DMS79 treated with DMSO at 0.1 percent for 48 hours (cell line): ENCODE results near the gene CRYZL1.

Source experiments
- DNase-seq: peaks from one replicate; lab custom pipeline; 2025; lab: John Stamatoyannopoulos, UW

The CRYZL1 gene

DNA sequence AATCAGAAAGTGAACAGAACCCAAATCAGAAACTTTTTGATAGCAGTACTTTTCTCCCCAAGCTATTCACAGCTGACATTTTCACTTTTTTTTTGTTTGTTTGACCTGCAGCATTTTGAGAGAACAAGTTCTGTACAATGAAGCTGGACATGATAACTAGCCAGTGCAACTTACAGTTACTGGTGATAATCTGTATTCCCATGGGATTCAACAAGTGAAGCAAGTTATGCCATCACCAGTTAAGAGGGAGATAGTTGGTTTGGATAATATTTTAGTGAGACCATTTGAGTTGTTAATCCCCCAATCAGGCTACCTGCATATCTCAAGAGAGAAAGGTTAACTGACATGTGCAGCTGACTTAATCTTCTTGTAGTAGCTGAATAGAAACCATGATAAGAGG lies 80.6 kb downstream of the CRYZL1 start:
- DNase-seq, result no peak

DNA sequence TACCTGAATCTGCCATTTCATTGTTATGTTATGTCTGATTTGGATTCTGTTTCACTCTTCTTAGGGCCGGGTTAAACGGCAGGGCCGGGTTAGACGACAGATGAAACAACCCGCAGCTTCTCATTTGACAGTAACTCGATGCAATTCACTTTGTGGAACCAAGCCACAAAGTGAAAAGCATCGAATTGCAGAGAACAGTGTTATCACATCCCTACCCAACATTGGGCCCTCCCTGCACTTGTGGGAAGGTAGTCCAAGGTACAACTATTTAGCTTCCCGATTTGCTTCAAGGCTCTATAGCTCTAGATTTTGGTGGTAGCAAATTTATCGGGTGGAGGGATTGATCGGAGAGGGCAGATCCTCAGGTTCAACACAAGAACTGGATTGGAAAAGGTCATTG lies 81.7 kb downstream of the CRYZL1 start:
- DNase-seq, result no peak

DNA sequence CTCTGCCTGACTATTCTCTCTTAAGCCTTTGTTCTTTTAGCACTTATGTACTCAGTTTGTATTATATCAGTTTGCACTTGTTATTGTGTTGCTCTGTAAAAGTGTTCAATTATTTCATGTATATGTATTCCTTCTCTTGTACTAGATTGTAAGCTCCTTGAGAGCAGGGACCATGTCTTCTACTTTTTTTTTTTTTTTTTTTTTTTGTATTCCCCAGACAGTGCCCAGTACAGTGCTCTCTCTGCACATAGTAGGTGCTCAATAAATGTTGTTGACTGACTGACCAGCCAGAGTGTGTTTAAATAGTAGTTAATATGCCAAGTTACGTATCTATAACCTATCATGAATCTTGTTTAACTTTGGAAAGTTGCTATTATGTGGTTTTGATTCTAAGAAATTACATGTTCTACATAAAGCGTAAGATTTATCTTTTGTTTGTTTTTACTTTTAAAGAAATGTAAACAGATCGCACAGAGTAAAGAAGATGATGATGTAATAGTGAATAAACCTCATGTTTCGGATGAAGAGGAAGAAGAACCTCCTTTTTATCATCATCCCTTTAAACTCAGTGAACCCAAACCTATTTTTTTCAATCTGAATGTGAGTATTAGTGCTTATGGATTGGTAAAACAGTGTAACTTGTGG lies 82.6 kb downstream of the CRYZL1 start:
- DNase-seq, result no peak

DNA sequence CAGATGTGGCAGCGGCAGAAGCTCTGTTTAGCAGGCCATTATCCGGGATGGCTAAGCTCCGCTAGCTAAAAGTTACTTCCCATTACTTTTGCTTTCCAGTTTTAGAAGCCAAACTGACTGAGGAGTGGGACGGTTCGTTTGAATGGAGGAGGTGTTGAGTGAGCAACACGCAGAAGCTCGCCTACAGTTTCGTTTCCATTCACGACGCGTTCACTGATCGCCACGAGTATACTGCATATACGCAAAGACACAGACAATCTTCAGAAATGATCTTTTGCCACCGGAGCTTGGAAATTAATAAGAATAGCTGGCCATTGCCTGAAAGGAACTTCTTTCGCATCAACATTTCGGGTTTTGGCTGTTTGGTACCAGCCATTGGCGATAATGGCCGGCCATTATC lies 84.1 kb downstream of the CRYZL1 start:
- DNase-seq, result no peak

DNA sequence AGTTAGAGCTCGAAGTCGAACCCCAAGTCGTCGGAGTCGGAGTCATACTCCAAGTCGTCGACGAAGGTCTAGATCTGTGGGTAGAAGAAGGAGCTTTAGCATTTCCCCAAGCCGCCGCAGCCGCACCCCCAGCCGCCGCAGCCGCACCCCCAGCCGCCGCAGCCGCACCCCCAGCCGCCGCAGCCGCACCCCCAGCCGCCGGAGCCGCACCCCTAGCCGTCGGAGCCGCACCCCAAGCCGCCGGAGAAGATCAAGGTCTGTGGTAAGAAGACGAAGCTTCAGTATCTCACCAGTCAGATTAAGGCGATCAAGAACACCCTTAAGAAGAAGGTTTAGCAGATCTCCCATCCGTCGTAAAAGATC lies 86.6 kb downstream of the CRYZL1 start:
- no peak for DNase-seq

DNA sequence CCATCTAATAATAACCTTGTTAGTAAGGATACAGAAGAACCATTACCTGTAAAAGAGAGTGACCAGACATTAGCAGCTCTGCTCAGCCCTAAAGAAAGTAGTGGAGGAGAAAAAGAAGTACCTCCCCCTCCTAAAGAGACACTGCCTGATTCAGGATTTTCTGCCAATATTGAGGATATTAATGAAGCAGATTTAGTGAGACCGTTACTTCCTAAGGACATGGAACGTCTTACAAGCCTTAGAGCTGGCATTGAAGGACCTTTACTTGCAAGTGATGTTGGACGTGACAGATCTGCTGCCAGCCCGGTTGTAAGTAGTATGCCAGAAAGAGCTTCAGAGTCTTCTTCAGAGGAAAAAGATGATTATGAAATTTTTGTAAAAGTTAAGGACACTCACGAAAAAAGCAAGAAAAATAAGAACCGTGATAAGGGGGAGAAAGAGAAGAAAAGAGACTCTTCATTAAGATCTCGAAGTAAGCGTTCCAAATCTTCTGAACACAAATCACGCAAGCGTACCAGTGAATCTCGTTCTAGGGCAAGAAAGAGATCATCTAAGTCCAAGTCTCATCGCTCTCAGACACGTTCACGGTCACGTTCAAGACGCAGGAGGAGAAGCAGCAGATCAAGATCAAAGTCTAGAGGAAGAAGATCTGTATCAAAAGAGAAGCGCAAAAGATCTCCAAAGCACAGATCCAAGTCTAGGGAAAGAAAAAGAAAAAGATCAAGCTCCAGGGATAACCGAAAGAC lies 87.1 kb downstream of the CRYZL1 start:
- DNase-seq, result no peak

DNA sequence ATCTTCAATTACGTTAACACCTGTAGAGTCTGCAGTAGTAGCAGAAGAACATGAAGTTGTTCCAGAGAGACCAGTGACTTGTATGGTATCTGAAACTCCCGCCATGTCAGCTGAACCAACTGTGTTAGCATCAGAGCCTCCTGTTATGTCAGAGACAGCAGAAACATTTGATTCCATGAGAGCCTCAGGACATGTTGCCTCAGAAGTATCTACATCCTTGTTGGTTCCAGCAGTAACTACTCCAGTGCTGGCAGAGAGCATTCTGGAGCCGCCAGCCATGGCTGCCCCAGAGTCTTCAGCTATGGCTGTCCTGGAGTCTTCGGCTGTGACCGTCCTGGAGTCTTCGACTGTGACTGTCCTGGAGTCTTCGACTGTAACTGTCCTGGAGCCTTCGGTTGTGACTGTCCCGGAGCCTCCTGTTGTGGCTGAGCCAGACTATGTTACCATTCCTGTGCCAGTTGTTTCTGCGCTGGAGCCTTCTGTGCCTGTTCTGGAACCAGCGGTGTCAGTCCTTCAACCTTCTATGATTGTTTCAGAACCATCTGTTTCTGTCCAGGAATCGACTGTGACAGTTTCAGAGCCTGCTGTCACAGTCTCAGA lies 88.4 kb downstream of the CRYZL1 start:
- no peak for DNase-seq

DNA sequence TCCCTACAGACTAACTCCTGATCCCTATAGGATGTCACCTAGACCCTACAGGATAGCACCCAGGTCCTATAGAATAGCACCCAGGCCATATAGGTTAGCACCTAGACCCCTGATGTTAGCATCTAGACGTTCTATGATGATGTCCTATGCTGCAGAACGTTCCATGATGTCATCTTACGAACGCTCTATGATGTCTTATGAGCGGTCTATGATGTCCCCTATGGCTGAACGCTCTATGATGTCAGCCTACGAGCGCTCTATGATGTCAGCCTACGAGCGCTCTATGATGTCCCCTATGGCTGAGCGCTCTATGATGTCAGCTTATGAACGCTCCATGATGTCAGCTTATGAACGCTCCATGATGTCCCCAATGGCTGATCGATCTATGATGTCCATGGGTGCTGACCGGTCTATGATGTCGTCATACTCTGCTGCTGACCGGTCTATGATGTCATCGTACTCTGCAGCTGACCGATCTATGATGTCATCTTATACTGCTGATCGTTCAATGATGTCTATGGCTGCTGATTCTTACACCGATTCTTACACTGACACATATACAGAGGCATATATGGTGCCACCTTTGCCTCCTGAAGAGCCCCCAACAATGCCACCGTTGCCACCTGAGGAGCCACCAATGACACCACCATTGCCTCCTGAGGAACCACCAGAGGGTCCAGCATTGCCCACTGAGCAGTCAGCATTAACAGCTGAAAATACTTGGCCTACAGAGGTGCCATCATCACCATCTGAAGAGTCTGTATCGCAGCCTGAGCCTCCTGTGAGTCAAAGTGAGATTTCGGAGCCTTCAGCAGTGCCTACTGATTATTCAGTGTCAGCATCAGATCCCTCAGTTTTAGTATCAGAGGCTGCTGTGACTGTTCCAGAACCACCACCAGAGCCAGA lies 89.2 kb downstream of the CRYZL1 start:
- no peak for DNase-seq

DNA sequence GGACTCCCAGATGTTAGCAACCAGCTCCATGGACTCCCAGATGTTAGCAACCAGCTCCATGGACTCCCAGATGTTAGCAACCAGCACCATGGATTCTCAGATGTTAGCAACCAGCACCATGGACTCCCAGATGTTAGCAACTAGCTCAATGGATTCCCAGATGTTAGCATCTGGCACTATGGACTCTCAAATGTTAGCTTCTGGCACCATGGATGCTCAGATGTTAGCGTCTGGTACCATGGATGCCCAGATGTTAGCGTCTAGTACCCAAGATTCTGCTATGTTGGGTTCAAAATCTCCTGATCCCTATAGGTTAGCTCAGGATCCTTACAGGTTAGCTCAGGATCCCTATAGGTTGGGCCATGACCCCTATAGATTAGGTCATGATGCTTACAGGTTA lies 89.9 kb downstream of the CRYZL1 start:
- no peak for DNase-seq

DNA sequence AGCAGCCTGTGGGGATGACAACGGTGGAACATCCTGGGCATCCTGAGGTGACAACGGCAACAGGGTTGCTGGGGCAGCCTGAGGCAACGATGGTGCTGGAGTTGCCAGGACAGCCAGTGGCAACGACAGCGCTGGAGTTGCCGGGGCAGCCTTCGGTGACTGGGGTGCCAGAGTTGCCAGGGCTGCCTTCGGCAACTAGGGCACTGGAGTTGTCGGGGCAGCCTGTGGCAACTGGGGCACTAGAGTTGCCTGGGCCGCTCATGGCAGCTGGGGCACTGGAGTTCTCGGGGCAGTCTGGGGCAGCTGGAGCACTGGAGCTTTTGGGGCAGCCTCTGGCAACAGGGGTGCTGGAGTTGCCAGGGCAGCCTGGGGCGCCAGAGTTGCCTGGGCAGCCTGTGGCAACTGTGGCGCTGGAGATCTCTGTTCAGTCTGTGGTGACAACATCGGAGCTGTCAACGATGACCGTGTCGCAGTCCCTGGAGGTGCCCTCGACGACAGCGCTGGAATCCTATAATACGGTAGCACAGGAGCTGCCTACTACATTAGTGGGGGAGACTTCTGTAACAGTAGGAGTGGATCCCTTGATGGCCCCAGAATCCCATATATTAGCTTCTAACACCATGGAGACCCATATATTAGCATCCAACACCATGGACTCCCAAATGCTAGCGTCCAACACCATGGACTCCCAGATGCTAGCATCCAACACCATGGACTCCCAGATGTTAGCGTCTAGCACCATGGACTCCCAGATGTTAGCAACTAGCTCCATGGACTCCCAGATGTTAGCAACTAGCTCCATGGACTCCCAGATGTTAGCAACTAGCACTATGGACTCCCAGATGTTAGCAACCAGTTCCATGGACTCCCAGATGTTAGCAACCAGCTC lies 90.5 kb downstream of the CRYZL1 start:
- no peak for DNase-seq

DNA sequence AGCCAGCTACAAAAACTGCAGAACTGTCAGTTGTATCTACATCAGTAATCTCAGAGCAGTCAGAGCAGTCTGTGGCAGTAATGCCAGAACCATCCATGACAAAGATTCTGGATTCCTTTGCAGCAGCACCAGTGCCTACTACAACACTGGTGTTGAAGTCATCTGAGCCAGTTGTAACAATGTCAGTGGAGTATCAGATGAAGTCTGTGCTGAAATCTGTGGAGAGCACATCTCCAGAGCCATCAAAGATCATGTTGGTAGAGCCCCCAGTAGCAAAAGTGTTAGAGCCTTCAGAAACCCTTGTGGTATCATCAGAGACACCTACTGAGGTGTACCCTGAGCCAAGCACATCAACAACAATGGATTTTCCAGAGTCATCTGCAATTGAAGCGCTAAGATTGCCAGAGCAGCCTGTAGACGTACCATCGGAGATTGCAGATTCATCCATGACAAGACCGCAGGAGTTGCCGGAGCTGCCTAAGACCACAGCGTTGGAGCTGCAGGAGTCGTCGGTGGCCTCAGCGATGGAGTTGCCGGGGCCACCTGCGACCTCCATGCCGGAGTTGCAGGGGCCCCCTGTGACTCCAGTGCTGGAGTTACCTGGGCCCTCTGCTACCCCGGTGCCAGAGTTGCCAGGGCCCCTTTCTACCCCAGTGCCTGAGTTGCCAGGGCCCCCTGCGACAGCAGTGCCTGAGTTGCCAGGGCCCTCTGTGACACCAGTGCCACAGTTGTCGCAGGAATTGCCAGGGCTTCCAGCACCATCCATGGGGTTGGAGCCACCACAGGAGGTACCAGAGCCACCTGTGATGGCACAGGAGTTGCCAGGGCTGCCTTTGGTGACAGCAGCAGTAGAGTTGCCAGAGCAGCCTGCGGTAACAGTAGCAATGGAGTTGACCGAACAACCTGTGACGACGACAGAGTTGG lies 91.4 kb downstream of the CRYZL1 start:
- no peak for DNase-seq

DNA sequence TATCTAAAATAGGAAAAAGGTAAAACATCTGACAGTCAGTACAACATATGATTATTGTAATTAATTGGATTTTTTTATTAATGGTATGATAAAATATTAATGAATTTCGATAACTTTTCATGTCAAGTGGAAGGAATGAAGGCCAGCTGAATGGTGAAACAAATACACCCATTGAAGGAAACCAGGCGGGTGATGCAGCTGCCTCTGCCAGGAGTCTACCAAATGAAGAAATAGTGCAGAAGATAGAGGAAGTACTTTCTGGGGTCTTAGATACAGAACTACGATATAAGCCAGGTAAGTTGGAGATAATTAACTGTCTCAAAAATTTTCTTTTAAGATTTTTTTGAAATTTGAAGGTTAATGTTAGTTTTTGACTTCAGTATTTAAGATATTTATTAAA lies 95.5 kb downstream of the CRYZL1 start:
- no peak for DNase-seq

DNA sequence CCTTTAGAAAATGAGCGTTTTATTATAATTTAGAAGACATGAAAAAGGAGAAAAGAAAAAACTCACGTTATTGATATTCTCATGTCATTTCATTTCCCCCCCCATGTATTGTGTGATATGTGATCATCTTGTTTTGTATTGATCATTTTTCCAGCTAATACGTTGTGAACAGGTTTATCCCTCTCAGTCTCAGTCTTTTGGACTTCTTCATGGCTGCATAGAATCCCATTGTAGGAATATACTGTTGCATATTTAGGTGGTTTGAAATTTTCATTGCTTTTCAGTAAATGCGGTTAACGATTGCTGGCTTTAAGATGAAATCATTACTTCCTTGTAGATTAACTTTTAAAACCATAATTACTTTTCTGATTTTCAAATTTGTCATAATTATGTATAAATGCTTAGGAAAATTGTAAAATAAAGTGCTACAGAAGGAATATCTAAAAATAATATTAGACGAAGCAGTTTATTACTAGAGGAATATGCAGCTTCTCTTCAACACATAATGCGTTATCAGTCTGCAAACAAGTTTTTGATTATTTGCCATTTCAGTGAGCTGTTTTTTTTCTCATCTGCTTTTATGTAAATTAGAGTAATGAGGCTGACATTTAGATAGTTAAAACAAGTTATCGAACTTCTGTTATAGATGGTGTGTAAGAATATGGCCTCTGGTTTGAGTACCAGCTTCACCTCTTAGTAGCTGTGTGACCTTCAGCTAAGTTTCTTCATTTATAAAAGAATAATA lies 96.9 kb downstream of the CRYZL1 start:
- no peak for DNase-seq

DNA sequence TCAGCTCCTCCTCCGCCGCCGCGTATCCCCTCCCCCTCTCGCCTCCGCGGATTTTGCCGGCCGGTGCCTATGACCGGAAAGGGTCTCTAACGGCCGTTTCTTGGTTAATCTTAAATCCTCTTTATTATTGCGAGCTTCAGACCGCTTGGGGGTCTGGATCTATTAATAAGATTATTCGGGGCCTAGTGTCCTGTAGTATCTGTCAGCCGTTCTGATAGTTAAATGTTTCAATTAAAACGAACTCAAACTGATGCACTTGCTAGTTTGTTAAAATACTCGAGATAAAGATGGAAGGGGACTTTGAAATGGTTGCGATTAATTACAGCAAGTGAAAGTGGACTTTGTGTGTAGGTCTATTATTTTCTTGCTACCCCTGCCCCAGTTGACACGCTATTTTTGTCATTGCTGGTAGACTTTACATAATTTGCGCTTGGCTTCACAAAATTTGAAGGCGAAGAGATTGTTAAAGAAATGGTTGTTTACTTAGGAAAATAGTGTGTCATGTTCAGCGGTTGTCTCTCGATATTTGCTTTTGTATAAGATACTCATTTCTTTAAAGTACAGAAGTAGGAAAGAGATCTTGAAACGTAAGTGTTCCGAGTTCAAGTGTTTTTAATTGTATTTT lies 97.9 kb downstream of the CRYZL1 start:
- DNase-seq, result peak; percentile 33

DNA sequence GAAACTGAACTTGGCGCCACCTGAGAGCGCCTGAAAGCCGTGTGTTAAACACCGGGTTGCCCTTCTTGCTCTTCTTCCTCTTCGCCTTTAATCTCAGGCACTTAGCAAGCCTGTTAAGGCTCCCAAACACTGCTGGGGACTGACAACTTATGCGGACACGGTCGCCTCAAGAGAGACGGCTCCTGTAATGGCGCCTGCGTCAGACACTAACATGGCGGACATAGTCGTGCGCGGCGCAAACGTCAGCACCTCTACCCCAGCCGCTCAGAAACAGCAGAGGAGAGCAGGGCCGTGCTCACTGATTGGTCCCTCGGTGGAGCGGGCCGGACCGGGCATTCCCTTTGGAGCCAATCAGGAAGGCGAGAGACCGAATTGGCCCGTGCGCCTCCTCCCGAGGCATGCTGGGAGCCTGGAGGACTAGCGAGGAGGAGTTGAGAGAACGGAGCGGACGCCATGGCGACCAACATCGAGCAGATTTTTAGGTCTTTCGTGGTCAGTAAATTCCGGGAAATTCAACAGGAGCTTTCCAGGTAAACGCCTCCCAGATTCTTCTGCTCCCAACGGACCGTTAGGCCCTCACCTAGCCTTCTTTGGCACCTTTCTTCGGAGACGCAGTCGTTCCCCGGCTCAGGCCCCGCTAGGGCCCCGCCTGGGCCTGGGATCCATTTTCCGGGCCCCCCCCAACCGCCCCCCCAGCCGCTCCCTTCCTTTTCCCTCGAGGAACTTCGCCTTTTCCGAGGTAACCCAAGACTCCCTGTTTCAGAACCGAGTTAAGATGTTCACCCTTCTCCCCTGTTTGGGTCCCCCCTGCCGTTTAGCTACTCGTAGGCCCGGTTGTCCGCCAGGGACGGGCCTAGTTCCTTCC lies 98.7 kb downstream of the CRYZL1 start, which contains the start of gene SON:
TSS of gene SON (plus strand) at position 399 of the 865 bp plus-strand sequence. CDS start at position 454, 55 bp downstream.
- peak; percentile 96 for DNase-seq

DNA sequence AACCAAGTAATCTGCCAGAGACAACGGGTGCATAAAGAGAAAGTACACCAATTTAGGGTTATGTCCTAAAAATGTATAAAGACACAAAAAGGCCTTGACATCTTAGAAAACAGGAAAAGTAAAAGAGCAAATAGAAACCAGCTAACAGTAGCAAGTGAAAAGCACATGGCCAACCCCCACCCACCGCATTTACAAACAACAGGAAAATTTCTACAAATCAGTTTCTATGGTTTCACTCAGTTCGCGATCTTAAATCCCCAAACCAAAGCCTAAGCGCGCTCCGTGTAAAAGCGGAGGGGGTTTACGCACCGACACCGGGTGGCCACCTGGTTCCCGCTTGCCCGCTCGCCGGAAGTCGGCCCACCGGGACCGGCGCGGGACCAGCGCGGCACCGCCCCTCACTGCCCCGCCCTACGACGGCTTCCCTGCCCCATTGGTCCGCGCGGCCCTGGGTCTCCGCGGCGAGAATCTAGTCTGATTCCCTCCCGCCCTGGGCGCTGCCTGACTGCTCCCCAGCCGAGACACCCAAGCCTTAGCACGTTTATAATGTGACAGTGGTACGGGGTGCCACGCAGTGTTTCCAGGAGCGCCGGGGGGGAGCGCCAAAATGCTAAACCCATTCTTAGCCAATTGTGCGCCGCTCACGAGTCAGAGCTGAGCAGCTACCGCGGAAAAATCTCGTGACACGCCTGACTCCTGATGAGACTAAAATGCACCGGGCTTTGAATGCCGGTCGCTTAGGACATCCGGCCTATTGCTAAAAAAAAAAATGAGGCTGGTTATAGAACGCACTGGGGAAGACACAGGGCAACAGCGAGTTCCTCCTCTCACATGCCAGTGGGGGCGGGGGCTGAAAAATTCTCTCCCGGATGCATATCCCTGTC lies 99.5 kb downstream of the CRYZL1 start, which contains the start of gene GART:
TSS of gene GART (minus strand) at position 362 of the 884 bp plus-strand sequence. CDS start 2,802 bp downstream, outside the sequence.
- peak; percentile 66 for DNase-seq
